Measurements from ENCODE around the gene CDH13. TPM values are rescaled to one million over a fixed set of nuclear protein-coding genes. Genes with fewer than 3 reads are reported as not detected.

The CDH13 gene
- total and polyA plus RNA-seq, 10 of the 15 experiments (the other 5 are each of a cell fraction or from before 2014, with no cell fraction given): under 0.01 to 0.05 TPM; not detected in 8

DNA sequence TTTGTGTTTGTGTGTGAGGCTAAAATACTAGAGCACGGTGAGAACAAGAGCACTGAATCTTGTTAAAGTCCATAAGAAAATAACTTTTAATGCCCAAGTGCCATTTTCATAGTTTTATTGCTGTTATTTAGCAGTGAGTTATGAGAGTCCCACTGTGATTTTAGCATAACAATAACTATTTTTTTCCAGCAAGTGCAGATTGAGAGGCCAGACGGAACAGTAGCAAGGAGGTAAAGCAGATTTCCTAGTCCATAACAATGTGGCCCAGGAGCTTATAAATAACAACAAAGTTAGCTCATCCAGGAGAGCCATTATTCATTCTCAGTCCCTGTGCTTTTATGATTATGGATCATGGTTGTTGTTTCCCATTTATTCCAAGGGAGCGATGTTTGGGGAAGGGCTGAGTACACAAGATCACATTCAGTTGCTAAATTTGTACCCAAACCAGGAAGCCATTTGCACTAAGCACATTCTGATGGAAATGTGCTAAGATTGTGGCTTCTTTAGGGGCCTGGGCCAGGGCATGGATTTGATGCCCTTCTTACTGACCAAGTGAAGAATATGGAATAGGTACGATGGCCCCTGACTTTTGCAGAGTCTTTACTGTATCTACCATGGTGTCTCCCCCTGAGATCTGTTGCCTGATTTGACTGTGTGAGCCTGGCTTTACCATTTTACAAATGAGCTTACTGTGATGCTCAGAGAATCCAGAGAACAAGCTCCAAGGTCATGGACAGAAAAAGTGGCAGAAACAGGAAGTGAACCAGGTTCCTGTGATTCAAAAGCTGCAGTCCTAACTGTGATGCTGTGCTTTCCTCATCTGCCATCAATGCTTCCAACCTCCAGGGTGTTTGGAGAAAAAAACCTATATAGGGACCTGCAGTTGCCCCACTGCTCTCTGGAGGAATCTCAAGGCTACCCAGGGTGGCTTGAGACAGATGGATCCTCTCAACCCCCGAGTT lies 976.3 kb downstream of the CDH13 start (continued):
- TF ChIP-seq, protein P1, sequence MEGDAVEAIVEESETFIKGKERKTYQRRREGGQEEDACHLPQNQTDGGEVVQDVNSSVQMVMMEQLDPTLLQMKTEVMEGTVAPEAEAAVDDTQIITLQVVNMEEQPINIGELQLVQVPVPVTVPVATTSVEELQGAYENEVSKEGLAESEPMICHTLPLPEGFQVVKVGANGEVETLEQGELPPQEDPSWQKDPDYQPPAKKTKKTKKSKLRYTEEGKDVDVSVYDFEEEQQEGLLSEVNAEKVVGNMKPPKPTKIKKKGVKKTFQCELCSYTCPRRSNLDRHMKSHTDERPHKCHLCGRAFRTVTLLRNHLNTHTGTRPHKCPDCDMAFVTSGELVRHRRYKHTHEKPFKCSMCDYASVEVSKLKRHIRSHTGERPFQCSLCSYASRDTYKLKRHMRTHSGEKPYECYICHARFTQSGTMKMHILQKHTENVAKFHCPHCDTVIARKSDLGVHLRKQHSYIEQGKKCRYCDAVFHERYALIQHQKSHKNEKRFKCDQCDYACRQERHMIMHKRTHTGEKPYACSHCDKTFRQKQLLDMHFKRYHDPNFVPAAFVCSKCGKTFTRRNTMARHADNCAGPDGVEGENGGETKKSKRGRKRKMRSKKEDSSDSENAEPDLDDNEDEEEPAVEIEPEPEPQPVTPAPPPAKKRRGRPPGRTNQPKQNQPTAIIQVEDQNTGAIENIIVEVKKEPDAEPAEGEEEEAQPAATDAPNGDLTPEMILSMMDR (IDR thresholded peaks at IDR 0.05 in 2 of 3, conservative IDR thresholded peaks at IDR 0.05 in 1 of 3; ENCODE audit: control insufficient read depth in 2 of 3, extremely low read depth in 1 of 3, insufficient read depth in 1 of 3, low read depth in 3 of 3, low read length in 3 of 3): no peak
- TF ChIP-seq FOXK2 (IDR thresholded peaks at IDR 0.05): no peak
- TF ChIP-seq BHLHE40 (IDR thresholded peaks at IDR 0.05; ENCODE audit: borderline replicate concordance in 1 of 2, low read depth in 2 of 2, low read length in 1 of 2): no peak

DNA sequence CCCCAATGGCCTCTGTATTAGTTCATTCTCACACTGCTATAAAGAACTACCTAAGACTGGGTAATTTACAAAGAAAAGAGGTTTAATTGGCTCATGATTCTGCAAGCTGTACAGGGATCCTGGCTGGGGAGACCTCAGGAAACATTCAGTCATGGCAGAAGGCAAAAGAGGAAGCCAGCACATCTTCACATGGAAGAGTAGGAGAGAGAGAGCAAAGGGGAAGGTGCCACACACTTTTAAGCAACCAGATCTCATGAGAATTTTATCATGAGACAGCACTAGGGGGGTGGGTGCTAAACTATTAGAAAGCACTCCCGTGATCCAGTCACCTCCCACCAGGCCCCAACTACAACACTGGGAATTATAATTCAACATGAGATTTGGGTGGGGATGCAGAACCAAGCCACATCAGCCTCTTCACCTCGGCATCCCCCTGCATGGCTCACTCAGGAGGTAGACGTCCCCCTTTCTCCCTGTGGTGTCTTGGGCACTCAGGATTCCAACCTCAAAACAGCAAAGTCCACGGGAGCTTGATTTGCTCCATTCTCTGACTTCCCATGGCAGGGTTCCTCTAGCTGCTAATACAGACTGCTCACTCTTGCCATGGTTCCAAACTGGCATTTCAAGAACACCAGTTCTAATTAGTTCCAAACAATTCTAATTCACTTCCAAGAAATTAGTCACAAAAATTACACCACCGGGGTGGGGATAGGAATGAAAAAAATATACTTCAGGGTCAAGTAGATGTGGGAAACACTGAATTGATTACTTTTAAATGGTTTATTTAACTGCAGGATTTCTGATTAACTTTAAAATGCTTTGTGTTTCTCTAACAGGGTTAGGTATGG lies 977.2 kb downstream of the CDH13 start:
- Histone ChIP-seq H3K9ac (ENCODE audit: control insufficient read depth, insufficient read depth, low read length) (no peak overlapping the region), H3K79me2 (ENCODE audit: control insufficient read depth, insufficient read depth, low read length) (no peaks in the 10 kb centered on the region), H3K4me3 (no peak overlapping the region), H3K27ac (ENCODE audit: control insufficient read depth, insufficient read depth) (no peak overlapping the region), H2AFZ (ENCODE audit: control insufficient read depth, low read depth, low read length) (no peak overlapping the region), H3K27me3 (replicated peaks in 1 of 2; ENCODE audit: control insufficient read depth in 2 of 2, insufficient read depth in 2 of 2, low read length in 1 of 2) (no peaks in the 10 kb centered on the region), H3K4me1 (ENCODE audit: control insufficient read depth, insufficient read depth, low read length) (no peaks in the 10 kb centered on the region), H3K9me3 (replicated peaks; ENCODE audit: control insufficient read depth, insufficient read depth, low read length) (no peaks in the 10 kb centered on the region), H3K36me3 (ENCODE audit: control insufficient read depth in 2 of 2, insufficient read depth in 2 of 2, low read length in 1 of 2) (no peaks in the 10 kb centered on the region), H4K20me1 (ENCODE audit: control insufficient read depth, insufficient read depth) (no peaks in the 10 kb centered on the region), H3K4me2 (ENCODE audit: control insufficient read depth, insufficient read depth) (no peak overlapping the region)
- intact Hi-C loops (cut with micrococcal nuclease; ENCODE audit: unreplicated experiment): no loop called here
- ChIA-PET POLR2A (no interaction called here), RAD21 (ENCODE audit: unreplicated experiment) (no interaction called here), CTCF (no interaction called here), SMC1A (ENCODE audit: uncharacterized antibody, unreplicated experiment) (no interaction called here)
- in situ Hi-C loops (cut with MboI): no loop called here
- ATAC-seq (no peak), DNase-seq (ENCODE audit: low read depth, low spot score) (no peak), FAIRE-seq (no peak)
- WGBS (ENCODE audit: insufficient coverage, insufficient replicate concordance, low lambda C conversion rate, missing lambda C conversion rate): 7% methylated on average over 5 of the region's 5 CpGs
- BruUV-seq (replicated peaks): no TSS peak
- no peak for TF ChIP-seq NFYA (IDR thresholded peaks at IDR 0.05; ENCODE audit: borderline replicate concordance, low read depth, low read length)
- TF ChIP-seq, protein P2, sequence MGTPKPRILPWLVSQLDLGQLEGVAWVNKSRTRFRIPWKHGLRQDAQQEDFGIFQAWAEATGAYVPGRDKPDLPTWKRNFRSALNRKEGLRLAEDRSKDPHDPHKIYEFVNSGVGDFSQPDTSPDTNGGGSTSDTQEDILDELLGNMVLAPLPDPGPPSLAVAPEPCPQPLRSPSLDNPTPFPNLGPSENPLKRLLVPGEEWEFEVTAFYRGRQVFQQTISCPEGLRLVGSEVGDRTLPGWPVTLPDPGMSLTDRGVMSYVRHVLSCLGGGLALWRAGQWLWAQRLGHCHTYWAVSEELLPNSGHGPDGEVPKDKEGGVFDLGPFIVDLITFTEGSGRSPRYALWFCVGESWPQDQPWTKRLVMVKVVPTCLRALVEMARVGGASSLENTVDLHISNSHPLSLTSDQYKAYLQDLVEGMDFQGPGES (IDR thresholded peaks at IDR 0.05): no peak
- TF ChIP-seq, protein P3, sequence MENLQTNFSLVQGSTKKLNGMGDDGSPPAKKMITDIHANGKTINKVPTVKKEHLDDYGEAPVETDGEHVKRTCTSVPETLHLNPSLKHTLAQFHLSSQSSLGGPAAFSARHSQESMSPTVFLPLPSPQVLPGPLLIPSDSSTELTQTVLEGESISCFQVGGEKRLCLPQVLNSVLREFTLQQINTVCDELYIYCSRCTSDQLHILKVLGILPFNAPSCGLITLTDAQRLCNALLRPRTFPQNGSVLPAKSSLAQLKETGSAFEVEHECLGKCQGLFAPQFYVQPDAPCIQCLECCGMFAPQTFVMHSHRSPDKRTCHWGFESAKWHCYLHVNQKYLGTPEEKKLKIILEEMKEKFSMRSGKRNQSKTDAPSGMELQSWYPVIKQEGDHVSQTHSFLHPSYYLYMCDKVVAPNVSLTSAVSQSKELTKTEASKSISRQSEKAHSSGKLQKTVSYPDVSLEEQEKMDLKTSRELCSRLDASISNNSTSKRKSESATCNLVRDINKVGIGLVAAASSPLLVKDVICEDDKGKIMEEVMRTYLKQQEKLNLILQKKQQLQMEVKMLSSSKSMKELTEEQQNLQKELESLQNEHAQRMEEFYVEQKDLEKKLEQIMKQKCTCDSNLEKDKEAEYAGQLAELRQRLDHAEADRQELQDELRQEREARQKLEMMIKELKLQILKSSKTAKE (IDR thresholded peaks at IDR 0.05; ENCODE audit: low read depth, poor library complexity, severe bottlenecking): no peak
- TF ChIP-seq CHD1 (IDR thresholded peaks at IDR 0.05; ENCODE audit: low read depth, low read length): no peak
- no peak for TF ChIP-seq RCOR1 (conservative IDR thresholded peaks at IDR 0.05; ENCODE audit: low read depth, low read length)
- TF ChIP-seq, protein P4, sequence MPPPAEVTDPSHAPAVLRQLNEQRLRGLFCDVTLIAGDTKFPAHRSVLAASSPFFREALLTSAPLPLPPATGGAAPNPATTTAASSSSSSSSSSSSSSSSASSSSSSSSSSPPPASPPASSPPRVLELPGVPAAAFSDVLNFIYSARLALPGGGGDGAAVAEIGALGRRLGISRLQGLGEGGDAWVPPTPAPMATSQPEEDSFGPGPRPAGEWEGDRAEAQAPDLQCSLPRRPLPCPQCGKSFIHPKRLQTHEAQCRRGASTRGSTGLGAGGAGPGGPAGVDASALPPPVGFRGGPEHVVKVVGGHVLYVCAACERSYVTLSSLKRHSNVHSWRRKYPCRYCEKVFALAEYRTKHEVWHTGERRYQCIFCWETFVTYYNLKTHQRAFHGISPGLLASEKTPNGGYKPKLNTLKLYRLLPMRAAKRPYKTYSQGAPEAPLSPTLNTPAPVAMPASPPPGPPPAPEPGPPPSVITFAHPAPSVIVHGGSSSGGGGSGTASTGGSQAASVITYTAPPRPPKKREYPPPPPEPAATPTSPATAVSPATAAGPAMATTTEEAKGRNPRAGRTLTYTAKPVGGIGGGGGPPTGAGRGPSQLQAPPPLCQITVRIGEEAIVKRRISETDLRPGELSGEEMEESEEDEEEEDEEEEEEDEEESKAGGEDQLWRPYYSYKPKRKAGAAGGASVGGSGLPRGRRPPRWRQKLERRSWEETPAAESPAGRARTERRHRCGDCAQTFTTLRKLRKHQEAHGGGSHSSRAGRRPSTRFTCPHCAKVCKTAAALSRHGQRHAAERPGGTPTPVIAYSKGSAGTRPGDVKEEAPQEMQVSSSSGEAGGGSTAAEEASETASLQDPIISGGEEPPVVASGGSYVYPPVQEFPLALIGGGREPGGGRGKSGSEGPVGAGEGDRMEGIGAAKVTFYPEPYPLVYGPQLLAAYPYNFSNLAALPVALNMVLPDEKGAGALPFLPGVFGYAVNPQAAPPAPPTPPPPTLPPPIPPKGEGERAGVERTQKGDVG (CRISPR knock-in tag; IDR thresholded peaks at IDR 0.05): no peak
- no peak for TF ChIP-seq NFIC (IDR thresholded peaks at IDR 0.05; ENCODE audit: low read depth, low read length)
